KG1 (cell line): ENCODE data around the gene WNT3A.

Experiments
- DNase-seq: peaks from one replicate; lab custom pipeline; 2025; lab: John Stamatoyannopoulos, UW

The WNT3A gene

DNA sequence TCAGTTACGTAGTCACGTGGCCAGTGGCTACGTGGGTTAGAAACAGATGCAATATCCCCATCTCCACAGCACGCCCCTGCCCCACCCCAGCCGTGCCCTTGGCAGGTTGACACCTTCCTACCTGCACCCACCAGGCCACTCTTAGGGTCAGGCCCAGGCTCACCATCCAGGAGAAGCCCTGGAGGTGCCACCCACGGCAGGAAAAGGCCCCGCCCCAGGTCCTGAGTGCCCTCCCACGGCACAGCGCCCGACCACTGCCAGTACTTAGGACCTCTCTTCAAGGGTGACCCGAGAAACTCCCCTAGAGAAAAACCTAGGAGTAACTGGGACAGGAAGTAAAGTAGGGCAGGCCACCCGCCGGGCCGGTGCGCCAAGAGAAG, 94.8 kb downstream of the WNT3A start:
- DNase-seq = no peak

GRCh38 chr1:228101994-228102790, 95.4 kb downstream of the WNT3A start:
- no peak for DNase-seq

- DNase-seq = peak; percentile 91
Measured at GRCh38 chr1:228102791-228103620, 96.2 kb downstream of the WNT3A start, which contains the start of gene C1orf35. Gene C1orf35, minus strand, starts transcription at chr1:228103325. Its CDS starts 98 bp downstream, at chr1:228103227.

- no peak for DNase-seq
Measured at GRCh38 chr1:228104526-228105269, 97.9 kb downstream of the WNT3A start.

- DNase-seq = no peak
Measured at GRCh38 chr1:228105270-228105995, 98.6 kb downstream of the WNT3A start.

- DNase-seq = no peak
Measured at GRCh38 chr1:228105996-228106799, 99.4 kb downstream of the WNT3A start.

DNA sequence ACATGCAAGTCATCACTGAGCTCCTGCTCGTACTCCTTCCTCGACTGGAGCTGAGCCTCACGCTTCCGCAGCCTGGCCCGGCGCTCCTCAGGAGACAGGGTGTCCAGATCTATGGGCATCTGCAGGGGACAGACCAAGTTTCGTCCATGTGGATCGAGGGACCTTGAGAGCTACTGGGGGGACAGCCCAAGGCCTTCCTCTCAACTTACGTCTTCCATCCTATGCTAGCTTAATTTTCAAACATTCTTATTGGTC, 99.9 kb downstream of the WNT3A start:
- DNase-seq = no peak

GRCh38 chr1:228107636-228108035, 100.8 kb downstream of the WNT3A start:
- no peak for DNase-seq

GRCh38 chr1:228108055-228108690, 101.4 kb downstream of the WNT3A start:
- no peak for DNase-seq

GRCh38 chr1:228108742-228109072, 101.9 kb downstream of the WNT3A start:
- DNase-seq = no peak

DNA sequence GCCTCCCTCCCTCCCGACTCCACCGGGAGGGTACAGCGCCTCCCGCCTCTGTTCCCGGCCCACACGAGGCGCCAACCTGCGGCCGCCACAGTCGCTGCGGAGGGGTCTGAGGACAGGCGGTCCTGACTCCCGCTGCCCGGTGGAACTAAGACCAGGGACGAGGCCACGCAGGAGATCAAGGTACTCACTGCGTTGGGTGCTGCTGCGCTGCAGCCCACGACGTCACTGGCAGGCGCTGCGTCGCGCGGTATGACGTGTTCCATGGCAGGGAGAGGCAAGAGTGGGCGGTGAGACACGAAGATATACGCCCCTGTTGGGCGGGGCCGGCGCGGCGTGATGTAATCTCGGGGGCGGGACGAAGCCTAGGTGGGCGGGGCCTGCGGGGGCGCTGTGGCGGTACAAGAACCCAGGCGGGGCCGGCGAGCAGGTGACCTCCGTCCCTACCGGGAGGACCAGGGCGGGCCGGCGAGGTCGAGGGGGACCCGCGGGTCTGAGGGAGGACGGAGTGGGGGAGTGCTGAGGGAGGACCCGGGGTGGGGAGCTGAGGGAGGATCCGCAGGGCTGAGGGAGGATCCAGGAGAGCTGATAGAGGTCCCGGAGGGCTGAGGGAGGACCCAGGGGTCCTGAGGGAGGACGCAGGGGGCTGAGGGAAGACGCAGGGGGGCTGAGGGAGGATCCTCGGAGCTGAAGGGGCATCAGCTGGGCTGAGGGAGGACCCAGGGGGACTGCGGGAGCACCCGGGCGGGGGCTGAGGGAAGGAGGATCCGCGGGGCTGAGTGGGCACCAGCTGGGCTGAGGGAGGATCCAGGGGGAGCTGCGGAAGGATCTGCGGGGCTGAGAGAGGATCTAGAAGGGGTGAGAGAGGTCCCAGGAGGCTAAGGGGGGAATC, 102.5 kb downstream of the WNT3A start, which contains the start of gene MRPL55:
Gene MRPL55, minus strand, starts transcription at position 227 of the 889 bp plus-strand sequence. CDS start 1,039 bp downstream, outside the sequence.
- DNase-seq = peak; percentile 95

DNA sequence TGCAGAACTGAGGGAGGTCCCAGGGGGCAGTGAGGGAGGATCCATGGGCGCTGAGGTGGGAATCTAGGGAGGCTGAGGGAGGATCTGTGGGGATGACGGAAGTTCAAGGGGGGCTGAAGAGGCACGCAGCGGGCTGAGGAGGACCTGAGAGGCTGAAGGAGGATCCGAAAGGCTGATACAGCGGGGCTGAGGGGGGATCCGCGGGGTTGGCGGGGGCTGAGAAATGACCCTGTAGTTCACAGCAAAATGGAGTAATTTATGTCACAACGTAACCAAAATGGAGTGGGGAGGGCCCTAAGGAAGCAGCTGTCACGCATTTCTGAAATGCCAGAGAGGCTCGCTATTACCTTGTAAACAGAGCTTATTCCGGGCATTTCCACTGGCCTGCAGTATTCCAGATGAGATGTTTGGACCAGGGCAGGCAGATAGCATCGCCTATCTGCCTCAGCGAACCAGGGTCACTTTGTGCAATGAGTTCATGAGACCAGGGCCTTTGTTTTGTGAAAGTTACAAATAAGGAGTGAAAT, 103.2 kb downstream of the WNT3A start:
- no peak for DNase-seq

DNA sequence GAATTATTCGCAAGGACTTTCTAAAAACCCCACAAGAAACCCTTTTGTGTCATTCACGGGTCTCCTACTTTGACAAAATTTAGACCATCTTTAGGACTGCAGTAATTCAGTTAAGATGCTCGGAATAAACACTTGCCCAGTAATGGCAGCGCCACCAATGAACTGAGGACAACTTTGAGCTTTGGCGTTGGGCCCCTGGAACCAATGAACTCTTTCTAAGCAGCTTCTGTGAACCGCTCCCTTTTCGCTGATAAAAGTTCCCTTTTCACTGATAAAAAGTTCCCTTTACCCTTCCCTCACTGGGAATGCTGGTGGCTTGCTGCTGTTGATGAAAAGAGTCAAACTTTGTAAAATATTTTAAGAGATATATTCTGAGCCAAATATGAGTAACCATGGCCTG, 103.8 kb downstream of the WNT3A start:
- DNase-seq = no peak
